Upper lobe of left lung (tissue), 4 donors: Measurements from ENCODE around the gene TMEM109.

Experiments used
- POLR2A ChIP-seq, 4 donors: fragments of 450-650 bp; IDR thresholded peaks; one replicate each; pipeline ENCODE4 v1.5.1; 2016 to 2017; ENCODE audit warnings: antibody characterized with exemption in 4 of 4, mild to moderate bottlenecking in 2 of 4
- TF ChIP-seq, protein P1 (sequence below), 6 experiments: fragments of 450-650 bp in 4 of 6; fragments of 200-600 bp in 2 of 6; sonication (generic) in 2 of 6; IDR thresholded peaks; one replicate each; pipeline ENCODE4 v1.5.1; 2016 to 2019; ENCODE audit warnings: antibody characterized with exemption in 6 of 6

DNA sequence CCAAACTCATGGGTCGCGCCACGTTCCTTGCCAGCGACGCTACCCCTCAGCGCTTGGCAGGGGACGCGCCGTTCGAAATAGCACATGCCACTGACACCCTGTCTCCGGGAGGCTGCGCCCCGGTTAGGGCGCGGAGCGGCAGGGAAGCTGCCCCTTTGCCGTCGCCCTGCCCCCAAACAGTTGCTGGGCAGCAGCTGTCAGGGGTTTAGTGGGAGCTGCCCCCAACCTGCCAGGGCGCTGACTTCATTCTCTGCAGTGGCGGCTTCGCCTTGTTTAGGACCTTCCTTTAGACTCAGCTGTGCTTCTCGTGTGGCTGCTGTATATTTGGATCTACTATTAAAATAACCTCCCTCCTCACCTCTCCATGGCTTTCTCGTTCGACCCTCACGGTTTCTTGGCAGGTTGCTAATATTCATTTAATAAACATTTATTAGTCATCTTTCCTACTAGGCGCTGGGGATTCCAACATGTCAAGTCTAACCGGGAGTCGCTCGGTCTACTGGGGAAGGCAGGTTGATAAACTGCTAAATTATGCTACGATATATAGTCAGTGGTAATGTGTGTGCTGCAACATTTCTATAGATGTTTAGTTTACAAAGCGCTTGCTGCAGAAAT lies 782 bp downstream of the TMEM109 start:
- no peak for TF ChIP-seq POLR2A (IDR thresholded peaks at IDR 0.05)
- TF ChIP-seq, protein P1, sequence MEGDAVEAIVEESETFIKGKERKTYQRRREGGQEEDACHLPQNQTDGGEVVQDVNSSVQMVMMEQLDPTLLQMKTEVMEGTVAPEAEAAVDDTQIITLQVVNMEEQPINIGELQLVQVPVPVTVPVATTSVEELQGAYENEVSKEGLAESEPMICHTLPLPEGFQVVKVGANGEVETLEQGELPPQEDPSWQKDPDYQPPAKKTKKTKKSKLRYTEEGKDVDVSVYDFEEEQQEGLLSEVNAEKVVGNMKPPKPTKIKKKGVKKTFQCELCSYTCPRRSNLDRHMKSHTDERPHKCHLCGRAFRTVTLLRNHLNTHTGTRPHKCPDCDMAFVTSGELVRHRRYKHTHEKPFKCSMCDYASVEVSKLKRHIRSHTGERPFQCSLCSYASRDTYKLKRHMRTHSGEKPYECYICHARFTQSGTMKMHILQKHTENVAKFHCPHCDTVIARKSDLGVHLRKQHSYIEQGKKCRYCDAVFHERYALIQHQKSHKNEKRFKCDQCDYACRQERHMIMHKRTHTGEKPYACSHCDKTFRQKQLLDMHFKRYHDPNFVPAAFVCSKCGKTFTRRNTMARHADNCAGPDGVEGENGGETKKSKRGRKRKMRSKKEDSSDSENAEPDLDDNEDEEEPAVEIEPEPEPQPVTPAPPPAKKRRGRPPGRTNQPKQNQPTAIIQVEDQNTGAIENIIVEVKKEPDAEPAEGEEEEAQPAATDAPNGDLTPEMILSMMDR (IDR thresholded peaks at IDR 0.05) = no peak
